ENCODE measurements around the gene ADARB2. TPM values are rescaled to one million over a fixed set of nuclear protein-coding genes. Genes with fewer than 3 reads are reported as not detected.

Gene ADARB2
- total RNA-seq, 1 donor from 2014 or later, result 38.7 TPM

DNA sequence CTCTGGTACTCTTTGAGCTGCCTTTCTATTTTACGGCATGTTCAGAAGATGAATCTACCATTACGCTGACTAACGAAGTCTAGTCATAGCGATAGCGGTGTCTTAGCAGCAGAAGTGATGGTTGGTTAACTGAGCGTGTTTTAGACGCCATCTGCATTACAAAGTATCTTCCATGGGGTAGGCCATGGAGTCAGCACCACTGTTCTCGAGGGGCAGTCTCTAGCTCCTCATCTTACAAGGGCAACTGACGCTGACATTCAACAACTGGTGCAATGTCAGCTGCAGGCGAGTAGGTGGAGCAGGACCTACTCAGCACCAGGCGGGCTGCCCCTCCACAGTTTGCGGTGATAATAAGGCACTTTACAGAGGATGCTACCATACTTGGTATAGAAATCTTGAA lies 88.7 kb downstream of the ADARB2 start:
- TF ChIP-seq, protein P1, sequence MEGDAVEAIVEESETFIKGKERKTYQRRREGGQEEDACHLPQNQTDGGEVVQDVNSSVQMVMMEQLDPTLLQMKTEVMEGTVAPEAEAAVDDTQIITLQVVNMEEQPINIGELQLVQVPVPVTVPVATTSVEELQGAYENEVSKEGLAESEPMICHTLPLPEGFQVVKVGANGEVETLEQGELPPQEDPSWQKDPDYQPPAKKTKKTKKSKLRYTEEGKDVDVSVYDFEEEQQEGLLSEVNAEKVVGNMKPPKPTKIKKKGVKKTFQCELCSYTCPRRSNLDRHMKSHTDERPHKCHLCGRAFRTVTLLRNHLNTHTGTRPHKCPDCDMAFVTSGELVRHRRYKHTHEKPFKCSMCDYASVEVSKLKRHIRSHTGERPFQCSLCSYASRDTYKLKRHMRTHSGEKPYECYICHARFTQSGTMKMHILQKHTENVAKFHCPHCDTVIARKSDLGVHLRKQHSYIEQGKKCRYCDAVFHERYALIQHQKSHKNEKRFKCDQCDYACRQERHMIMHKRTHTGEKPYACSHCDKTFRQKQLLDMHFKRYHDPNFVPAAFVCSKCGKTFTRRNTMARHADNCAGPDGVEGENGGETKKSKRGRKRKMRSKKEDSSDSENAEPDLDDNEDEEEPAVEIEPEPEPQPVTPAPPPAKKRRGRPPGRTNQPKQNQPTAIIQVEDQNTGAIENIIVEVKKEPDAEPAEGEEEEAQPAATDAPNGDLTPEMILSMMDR (IDR thresholded peaks at IDR 0.05), result no peak
- Mint-ChIP-seq H3K9me3 (ENCODE audit: unreplicated experiment) (peaks cover 4% of the 10 kb centered on the region), H3K4me1 (ENCODE audit: unreplicated experiment) (no peaks in the 10 kb centered on the region), H3K36me3 (ENCODE audit: unreplicated experiment) (no peaks in the 10 kb centered on the region), H3K27ac (ENCODE audit: unreplicated experiment) (no peak overlapping the region), H3K4me3 (ENCODE audit: unreplicated experiment) (no peak overlapping the region), H3K27me3 (ENCODE audit: unreplicated experiment) (no peaks in the 10 kb centered on the region)
- DNase-seq (ENCODE audit: extremely low spot score, unreplicated experiment), result peak; percentile 49

DNA sequence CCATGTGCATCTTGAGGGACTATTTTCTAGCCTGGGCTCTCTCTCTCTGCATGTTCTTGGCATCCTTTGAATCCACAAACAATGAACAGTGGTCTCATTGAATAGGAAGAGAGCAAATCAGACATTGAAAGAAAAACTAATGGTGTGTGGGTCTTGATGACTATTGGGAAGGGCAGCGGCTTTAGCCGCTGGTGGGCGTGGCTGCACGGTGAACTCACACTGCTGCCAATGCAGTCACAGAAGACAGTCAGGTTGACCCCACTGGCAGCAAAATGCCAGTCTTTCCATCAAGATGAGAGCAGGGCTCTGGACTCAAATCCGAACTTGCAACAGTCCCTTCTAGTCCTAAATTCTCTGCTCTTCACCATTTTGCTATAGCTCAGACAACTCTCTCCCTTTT lies 91.0 kb downstream of the ADARB2 start:
- Mint-ChIP-seq H3K9me3 (ENCODE audit: unreplicated experiment) (peaks cover 4% of the 10 kb centered on the region), H3K4me1 (ENCODE audit: unreplicated experiment) (no peaks in the 10 kb centered on the region)

DNA sequence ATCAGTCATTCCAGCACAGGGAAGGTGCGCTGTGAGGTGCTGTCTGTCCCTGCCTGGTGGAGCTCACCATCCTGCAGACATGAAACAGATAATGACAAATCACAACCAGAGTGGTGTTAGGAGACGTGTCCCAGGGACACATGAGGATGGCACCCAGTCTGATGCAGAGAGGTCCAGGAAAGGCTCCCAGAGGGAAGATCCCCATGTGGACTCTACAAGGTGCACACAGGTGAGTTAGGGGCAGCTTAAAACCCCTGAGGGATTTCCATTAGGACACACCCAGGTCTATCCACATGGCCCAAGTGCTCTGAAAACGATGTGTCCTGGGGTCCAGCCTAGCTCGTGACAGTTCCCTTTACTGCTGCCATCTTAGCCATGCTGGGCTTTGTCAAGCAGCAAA lies 91.4 kb downstream of the ADARB2 start:
- Mint-ChIP-seq H3K4me3 (ENCODE audit: unreplicated experiment) (no peak overlapping the region), H3K36me3 (ENCODE audit: unreplicated experiment) (no peaks in the 10 kb centered on the region), H3K27ac (ENCODE audit: unreplicated experiment) (no peak overlapping the region), H3K27me3 (ENCODE audit: unreplicated experiment) (no peaks in the 10 kb centered on the region), H3K9me3 (ENCODE audit: unreplicated experiment) (peaks cover 4% of the 10 kb centered on the region), H3K4me1 (ENCODE audit: unreplicated experiment) (no peaks in the 10 kb centered on the region)
- TF ChIP-seq, protein P1 (IDR thresholded peaks at IDR 0.05), result no peak
- peak; percentile 59 for DNase-seq (ENCODE audit: extremely low spot score, unreplicated experiment)

More for the DNA sequence above, 91.0 kb downstream of the ADARB2 start:
- TF ChIP-seq, protein P1 (IDR thresholded peaks at IDR 0.05), result no peak
- H3K4me3 Mint-ChIP-seq (ENCODE audit: unreplicated experiment), result no peak overlapping the region
- no peaks in the 10 kb centered on the region for H3K27me3 Mint-ChIP-seq (ENCODE audit: unreplicated experiment)
- no peak overlapping the region for H3K27ac Mint-ChIP-seq (ENCODE audit: unreplicated experiment)
- no peaks in the 10 kb centered on the region for H3K36me3 Mint-ChIP-seq (ENCODE audit: unreplicated experiment)
- peak; percentile 34 for DNase-seq (ENCODE audit: extremely low spot score, unreplicated experiment)

DNA sequence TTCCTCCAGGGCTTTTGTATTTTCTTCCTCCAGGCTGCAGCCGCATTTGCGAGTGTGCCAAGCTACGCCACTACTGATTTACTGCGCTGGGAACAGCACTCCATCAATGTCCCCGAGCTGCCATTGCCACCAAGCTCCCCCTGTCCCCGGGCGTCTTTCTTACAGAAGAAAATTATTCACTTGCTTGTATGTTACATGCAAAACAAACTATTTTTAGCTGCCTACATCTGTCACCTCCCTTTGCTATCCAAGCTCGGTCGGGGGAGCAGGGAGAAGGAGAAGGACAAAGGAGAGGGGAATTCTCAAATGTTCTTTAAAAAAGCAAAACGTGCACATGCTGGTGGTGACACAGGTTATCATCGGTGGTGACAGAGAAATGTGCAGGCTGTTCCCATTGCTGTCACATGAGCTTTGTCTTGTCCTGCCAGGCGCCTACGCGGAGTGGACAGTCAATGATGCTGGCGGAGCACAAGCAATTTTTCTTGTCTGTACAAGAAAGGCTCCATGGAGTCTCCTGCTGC lies 93.1 kb downstream of the ADARB2 start:
- Mint-ChIP-seq H3K36me3 (ENCODE audit: unreplicated experiment) (no peaks in the 10 kb centered on the region), H3K4me1 (ENCODE audit: unreplicated experiment) (no peaks in the 10 kb centered on the region), H3K9me3 (ENCODE audit: unreplicated experiment) (peaks cover 4% of the 10 kb centered on the region), H3K27me3 (ENCODE audit: unreplicated experiment) (no peaks in the 10 kb centered on the region), H3K4me3 (ENCODE audit: unreplicated experiment) (no peak overlapping the region), H3K27ac (ENCODE audit: unreplicated experiment) (no peak overlapping the region)
- TF ChIP-seq, protein P1 (IDR thresholded peaks at IDR 0.05), result no peak
- no peak for DNase-seq (ENCODE audit: extremely low spot score, unreplicated experiment)

DNA sequence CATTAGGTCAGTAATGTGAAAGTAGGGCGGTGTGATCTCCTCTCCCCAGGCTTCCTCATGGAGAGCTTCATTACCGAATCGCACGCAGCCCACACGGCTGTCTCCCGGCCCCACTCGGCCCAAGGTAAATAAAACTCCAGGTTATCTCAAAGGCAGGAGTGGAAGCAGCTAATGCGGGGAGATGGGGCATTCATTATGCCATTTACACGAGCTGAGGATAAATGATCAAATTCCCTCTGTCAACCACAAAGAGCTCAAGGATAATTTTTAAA lies 93.5 kb downstream of the ADARB2 start:
- H3K36me3 Mint-ChIP-seq (ENCODE audit: unreplicated experiment), result no peaks in the 10 kb centered on the region
- DNase-seq (ENCODE audit: extremely low spot score, unreplicated experiment), result no peak
- H3K9me3 Mint-ChIP-seq (ENCODE audit: unreplicated experiment), result peaks cover 4% of the 10 kb centered on the region
- H3K4me1 Mint-ChIP-seq (ENCODE audit: unreplicated experiment), result no peaks in the 10 kb centered on the region
- H3K27me3 Mint-ChIP-seq (ENCODE audit: unreplicated experiment), result no peaks in the 10 kb centered on the region
- TF ChIP-seq, protein P1 (IDR thresholded peaks at IDR 0.05), result no peak
- H3K4me3 Mint-ChIP-seq (ENCODE audit: unreplicated experiment), result no peak overlapping the region
- H3K27ac Mint-ChIP-seq (ENCODE audit: unreplicated experiment), result no peak overlapping the region
